GM21576 (cell line): ENCODE measurements around the gene RUNX1.
A peak's percentile ranks its signal among the peaks of the same experiment; 100 is the strongest.

Experiments used
- ATAC-seq: cut with Tn5 transposase; IDR thresholded peaks from one replicate; pipeline ENCODE4 v1.9.1; 2021; ENCODE audit warnings: mild to moderate bottlenecking, moderate library complexity; ENCODE audit not compliant: unreplicated experiment

The RUNX1 gene

DNA sequence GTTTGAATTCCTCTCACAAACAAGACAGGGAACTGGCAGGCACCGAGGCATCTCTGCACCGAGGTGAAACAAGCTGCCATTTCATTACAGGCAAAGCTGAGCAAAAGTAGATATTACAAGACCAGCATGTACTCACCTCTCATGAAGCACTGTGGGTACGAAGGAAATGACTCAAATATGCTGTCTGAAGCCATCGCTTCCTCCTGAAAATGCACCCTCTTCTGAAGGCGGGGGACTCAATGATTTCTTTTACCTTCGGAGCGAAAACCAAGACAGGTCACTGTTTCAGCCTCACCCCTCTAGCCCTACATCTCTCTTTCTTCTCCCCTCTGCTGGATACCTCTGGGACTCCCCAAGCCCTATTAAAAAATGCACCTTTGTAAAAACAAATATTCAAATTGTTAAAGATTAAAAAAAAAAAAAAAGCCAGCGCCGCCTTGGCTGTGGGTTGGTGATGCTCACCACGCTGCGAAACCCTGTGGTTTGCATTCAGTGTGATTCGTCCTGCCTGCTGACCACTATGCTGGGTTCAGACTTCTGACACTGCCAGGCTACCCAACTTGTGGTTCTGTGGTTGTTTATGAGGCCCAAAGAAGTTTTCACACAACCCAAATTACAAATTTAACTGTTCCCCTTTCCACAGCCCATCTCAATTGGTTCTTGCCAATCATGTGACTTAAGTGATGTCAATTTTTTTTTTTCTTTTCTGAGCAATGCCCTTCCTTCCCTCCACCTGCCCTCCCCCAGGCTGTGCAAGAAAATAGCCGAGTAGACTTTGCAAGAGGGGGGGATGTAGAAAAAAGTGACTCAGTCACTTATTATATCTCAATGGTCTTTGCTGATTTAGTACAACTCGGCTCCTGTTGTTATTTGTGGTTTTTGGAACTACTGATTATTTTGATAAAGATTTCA is at the start of gene RUNX1:
Gene RUNX1, minus strand, starts transcription at position 597 of the 912 bp plus-strand sequence.
- ATAC-seq, result peak; percentile 47

DNA sequence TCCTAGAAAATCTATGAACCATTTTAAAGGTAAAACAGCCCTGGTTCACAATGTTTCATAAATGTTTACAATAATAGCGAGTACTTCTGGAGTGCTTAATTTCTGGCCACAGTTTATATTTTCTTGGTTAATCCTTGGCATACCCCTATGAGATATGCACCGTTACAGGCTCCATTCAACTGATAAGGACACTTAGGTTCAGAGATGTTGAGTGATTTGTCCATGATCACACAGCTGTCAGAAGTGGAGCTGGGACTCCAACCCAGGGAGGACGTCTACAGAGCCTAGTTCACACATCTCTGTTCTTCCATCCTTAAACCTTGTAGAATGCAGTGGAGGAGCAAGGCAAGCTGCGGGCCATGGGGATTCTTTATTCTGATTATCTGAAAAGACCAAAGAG is 48.4 kb upstream of the RUNX1 start:
- ATAC-seq, result no peak

DNA sequence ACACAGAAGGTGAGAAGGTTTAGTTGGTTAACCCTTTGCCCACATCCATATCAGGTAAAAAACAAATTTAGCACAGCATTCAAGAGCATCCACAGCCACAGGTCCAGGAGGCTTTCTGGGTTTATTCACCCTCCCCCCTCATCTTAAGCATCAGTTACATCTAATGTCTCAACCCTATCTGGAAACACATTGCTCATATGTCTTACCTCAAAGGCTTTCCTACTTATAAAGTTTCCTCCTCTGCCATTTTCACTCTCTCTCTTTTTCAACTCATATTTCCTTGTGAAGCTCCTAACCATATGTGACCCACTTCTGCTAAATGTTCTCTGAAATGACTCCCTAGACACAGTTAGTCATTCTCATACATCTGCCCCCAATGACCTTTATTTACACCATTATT is 47.9 kb upstream of the RUNX1 start:
- no peak for ATAC-seq

DNA sequence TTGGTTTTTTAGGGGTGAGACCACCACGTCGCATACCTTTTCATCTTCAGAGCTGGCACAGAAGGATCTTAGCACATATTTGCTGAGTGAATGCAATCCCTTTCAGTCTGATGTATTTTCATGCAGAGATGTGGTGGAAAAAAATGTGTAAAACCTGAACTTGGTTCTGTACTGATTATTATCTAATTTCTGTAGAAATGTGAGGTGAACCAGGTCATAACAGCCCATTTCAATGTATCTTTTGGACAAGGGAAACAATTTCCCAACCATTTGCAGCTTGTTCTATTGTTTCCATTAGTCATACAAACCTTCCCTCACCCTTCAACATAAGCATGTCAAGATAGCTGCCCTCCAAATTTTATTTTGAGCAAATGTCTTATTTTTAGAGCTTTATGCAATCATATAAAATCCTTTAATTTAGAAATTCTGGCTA is 46.8 kb upstream of the RUNX1 start:
- ATAC-seq, result no peak

DNA sequence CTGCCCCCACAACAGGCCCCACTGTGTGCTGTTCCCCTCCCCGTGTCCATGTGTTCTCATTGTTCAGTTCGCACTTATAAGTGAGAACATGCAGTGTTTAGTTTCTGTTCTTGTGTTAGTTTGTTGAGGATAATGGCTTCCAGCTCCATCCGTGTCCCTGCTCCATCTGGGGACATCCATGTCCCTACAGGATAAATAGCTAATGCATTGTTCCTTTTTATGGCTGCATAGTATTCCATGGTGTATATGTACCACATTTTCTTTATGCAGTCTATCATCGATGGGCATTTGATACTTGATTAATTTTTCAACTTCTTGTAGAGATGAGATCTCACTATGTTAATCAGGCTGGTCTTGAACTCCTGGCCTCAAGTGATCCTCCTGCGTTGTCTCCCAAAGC is 44.4 kb upstream of the RUNX1 start:
- no peak for ATAC-seq

DNA sequence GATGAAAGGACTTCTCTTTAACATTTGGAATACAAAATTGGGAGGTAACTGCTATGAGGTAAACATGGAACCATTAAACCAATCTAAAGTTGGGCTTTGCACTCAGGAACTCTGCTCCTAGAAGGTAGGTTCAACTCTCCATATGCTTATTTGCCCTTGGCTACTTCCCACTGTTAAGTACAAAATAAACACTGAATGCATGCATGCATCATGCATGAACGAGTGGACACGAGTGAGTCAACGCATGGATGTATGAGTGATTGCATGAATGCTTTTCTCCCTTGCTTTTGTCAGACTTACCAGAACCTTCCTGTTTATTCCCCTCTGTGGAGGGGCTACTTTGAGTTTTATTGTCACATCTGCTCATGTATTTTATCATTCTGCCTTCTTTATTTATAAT is 42.4 kb upstream of the RUNX1 start:
- ATAC-seq, result no peak

DNA sequence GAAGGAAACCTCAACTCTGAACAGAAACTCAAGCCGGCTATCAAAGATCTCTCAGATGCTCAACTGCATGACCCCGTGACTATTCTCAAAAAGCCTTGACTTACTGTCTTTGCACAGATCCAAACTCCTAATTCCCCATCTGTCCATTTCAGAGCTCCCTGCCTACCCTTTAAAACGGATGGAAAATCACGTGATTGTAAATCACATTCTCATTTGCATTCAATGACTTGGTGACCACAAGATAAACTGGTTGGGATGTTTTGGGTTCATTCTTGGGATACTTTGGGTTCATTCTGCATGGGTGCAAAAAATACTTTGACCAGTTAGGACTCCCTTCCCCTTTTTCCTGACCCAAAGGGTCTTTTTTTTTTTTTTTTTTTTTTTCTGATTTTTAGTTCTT is 41.3 kb upstream of the RUNX1 start:
- no peak for ATAC-seq

DNA sequence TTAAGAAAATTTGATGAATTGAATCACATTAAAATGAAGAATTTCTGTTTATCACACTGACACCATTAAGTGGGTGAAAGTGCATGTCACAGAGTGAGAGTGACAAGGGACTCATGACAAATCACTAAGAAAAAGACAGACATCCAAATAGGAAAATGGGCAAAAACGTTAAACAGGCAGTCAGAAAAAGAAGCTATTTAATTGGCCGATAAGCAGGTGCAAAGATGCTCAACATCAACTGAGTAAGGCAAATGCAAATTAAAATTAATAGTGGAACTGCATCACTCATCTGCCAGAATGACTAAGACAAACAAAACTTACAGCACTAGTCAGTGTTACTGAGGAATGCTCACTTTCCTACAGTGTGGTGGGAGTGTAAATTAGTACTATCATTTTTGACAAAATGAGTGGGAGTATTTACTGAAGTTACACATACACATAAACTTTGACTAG is 39.2 kb upstream of the RUNX1 start:
- no peak for ATAC-seq

DNA sequence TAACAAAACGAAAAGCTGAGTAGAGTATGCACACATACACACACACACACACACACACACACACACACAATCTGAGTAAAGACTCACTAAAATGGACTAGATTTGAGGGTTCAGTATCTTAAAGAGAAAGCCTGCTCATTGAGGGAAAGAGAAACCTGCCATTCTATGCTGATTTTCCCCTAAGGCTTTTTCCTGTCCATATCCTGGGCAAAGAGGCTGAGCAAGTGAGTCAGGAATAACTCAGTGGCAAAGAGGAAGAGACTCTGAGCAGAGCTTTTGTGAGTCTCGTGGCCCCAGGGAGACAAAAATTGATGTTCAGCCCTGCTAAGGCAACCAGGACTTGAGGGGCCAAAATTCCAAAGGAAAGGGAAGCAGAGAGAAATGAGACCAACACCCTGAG is 37.3 kb upstream of the RUNX1 start:
- no peak for ATAC-seq

DNA sequence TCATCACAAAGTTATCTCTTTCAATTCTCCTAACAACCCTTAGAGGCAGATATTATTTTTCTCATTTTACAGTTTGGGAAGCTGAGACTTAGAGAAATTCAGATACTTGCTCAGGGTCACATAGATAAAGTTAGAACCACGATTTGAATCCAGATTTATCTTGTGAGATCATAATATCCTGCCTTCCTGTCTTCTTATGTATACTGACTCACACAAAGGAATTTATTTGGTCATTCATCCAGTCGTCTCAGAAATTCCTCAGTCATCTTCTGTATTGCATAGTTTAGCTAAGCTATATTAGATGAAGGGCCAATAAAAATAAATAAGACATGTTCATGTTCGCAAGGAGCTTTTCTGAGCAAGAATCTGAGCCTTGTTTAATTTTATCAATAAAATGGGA is 35.8 kb upstream of the RUNX1 start:
- no peak for ATAC-seq

DNA sequence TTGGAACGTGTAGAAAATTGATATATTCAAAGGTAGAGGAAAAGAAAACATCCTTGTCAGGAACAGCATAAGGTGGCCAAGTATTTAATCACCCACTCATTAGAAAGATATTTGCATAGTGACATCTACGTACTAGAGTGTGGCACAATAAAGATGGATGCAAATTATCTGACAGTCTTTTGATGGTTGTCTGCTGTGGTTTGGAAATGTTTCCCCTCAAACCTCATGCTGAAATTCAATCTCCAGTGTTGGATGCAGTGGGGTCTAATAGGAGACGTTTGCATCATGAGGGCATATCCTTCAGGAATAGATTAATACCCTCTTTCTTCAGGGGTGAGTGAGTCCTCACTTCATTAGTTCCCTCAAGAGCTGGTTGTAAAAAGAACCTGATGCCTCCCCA is 34.1 kb upstream of the RUNX1 start:
- no peak for ATAC-seq

DNA sequence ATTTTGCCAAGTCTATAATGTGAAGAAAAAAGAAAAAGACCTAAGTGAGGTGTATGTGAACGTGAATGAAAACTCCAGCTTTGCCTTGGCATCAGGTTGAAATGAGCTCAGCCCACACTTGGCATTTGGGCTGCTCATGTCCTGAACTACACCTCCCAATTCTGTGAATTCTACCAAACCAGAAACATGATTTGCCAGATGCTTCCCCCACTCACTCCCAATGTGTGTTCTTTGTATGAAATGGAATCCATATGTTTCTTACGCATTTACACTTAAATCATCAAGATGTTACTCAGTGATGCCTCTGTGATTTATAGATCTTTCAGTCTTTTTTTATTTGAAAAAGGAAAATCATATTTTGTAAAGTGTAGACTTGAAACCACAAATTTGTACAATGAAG is 32.8 kb upstream of the RUNX1 start:
- ATAC-seq, result no peak

DNA sequence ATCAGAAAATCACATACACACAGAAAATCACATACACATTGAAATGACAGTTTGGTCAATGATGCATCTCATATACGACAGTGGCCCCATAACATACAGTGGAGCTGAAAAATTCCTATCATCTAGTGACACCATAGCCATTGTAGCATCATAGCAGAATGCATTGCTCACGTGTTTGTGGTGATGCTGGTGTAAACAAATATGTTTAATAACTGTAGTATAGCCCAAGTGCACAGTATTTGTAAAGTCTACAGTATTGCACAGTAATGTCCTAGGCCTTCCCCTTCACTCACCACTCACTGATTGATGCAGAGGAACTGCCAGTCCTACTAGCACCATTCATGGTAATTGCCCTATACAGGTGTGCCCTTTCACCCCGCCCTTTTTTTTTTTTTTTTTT is 30.1 kb upstream of the RUNX1 start:
- no peak for ATAC-seq

DNA sequence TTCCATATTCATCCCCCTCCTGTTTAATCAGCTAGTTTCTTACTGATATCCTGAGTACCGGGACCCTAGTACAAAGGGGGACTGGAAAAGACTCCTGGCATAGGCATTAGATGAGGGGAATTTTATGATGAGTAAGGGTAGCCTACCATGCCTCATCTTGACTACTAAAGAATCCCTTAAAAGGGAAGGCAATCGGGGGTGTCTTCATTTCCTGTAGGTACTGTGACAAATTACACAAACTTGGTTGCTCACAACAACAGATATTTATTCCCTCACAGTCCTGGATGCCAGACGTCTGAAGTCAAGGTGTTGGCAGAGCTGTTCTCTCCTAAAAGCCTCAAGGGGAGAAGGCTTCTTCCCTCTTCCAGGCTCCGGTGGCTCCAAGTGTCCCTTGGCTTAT is 28.9 kb upstream of the RUNX1 start:
- no peak for ATAC-seq

DNA sequence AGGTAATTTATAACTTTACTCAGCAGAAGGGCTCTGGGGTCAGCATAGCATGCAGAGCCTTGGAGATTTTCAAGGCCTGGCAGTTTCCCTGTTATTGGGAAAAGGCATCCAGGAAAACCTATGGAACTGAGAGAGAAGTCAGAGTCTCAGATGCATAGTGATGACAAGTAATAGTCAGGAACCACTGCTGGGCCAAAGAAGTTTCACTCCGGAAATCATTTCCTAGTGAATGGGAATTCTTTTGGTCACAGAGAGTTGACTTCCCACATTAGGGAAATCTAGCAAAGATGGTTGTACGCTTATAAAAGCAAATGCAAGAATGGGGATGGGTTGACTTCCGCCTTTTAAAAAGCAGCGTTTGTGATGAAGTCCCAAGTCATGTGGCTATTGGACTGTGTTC is 28.4 kb upstream of the RUNX1 start:
- no peak for ATAC-seq

DNA sequence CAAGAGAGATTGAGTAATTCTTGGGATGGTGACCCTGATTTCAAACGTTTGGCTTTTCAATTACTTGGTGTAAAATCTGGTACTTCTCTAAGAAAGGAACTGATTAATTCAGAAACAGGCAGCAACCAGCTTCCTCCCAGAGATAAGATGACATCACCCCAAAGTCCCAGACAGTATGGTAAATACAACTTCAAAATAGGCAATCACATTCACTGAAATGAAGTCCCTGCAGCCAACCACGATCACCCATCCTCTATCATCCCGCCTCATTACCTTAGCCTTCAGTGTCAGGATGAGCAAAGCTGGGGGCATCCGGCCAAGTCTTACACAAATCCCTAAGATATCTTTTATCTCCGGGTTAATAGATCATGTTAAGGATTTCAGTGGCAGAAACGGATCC is 26.4 kb upstream of the RUNX1 start:
- no peak for ATAC-seq

DNA sequence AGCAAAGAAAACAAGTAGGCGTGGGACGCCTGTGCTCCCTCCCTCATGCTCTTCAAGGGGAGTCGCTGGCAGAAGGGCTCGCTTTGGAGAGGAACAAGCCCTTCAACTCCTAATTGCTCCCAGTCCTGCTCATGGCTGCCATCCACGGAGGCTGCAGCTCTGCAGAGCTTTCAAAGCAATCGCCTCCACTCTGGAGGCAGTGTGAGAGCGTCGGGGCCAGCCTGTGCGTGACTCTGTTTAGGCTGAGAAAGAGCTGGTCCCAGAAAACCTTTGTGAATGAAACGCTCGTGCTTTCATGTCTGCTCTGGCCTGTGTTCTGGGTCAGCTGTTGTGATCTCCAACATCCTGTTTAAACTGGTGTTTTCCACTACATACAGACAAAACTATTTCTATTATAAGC is 23.9 kb upstream of the RUNX1 start:
- no peak for ATAC-seq

DNA sequence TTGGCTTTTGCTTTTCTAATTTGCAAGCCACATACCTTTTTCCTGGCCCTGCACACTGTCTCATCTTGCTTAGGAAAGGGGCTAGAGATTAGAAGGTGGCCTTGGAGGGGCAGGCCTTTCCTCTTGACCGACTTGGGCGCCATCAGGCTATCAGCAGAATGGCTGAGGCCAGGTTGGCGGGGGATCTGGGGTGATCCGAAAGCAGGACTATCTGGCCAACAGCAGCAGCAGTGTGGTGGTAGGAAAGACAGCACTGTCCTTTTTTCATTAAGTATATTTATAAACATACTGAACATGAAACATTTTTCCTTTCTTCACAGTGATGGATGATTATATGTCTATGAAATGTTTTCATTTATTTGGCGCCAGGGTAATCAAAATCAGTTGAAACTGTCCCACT is 23.5 kb upstream of the RUNX1 start:
- ATAC-seq, result no peak

DNA sequence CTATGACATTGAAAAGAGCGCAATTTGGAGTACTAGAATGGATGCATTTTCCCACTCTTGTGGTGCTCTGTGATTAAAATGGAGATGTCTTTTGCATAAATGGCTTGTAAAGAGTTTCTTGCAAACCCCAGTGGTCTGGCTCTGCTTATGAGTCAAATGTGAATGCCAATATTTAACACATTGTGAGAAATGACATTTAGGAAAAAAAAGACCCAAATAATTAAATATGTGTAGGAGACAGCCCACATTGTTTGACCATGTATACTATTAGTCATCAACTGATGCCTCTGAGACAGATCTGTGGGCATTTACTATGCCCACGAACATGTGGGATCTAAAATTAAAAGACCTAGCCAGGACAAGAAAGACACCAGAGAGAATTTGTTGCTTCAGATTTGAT is 22.2 kb upstream of the RUNX1 start:
- ATAC-seq, result no peak

DNA sequence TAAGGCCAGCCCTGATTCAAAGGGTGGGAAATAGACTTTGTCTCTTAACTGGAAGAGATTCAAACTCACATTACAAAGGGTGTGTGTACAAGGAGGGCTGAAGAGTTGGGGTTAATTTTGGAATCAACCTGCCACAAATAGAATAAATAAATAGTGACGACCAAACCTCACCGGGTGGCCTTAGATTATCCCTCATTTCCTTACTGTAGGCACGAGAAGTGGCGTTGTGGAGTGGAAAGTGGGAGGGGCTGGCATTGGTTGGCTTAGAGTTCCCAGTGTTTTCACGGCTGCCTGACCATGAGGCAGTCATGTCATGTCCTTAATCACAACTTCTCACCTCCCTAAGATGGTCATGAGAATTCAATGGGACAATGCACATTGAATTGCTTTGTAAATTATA is 21.3 kb upstream of the RUNX1 start:
- ATAC-seq, result no peak

DNA sequence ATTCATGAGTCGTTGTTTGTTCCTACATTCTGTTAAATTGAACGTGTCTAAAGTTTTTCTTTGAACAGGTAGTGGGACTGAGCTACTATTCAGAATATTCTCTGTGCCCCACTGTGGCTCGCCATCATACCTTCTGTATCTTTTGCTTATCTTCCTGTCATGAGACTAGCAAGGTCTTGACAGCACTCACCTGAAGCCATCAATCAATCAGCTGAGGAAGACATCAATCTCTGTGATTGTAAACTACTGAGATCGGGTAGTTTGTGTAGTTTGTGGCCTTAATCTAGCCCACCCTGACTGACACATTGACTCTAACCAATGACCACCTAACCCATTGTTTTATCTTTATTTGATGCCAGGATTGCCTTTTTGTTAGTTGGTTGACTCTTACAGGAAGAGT is 17.7 kb upstream of the RUNX1 start:
- no peak for ATAC-seq

DNA sequence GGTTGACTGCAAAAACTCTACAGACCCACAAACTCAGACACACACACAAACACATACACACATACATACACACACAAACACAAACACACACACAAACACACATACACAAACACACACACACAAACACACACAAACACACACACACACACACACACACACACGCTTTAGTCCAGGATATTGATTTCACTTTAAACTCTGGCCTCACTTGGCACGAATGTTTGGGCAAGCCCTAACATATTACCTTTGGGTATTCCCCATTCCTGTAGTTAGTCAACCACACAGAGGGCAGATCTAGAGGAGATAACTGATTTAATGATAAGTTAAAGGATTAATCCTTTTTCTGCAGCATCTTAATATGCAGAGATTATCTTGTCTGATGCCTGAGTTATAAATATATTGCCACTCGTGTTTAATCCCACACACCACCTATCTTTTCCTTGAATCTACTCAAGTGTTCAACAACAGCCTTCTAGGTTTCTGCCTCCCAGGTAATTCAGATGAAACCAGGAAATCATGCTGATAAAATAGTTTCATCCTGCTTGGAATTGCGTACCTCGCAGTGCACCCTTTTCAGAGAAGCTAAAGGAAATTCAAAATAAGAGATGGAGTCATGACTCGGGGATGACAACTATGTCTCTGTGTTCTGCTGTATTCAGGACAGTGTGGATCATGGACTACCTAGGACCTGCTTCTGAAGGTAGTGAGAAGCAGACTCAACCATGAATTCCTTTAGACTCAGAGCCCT is 14.5 kb upstream of the RUNX1 start:
- no peak for ATAC-seq
